Measurements from ENCODE around the gene LYL1. TPM values are rescaled to one million over a fixed set of nuclear protein-coding genes. Genes with fewer than 3 reads are reported as not detected.

LYL1 gene
- total and polyA plus RNA-seq, 2 donors (not counting 3 experiments of a cell fraction or from before 2014, with no cell fraction given): 74.4 to 87.3 TPM

- peak overlapping the region; percentile 28 for H3K9ac ChIP-seq (replicated peaks; ENCODE audit: extremely low read depth, insufficient read depth, low read length)
- peak overlapping the region; percentile 34 for H3K4me2 ChIP-seq (ENCODE audit: insufficient read depth, low read length)
- H3K9me3 ChIP-seq (replicated peaks; ENCODE audit: control insufficient read depth, insufficient read depth, low read length): no peaks in the 10 kb centered on the region
- BruUV-seq (replicated peaks): no TSS peak
- peaks cover 24% of the 10 kb centered on the region for H3K79me2 ChIP-seq (ENCODE audit: control insufficient read depth, insufficient read depth, low read length)
- no peaks in the 10 kb centered on the region for H3K27me3 ChIP-seq (ENCODE audit: control insufficient read depth in 2 of 2, insufficient read depth in 2 of 2, low read length in 2 of 2)
- H3K36me3 ChIP-seq (ENCODE audit: control insufficient read depth in 2 of 2, extremely low read depth in 1 of 2, insufficient read depth in 2 of 2, low read length in 2 of 2): peaks cover under 1 to 12% of the 10 kb centered on the region in 2 experiments
- FAIRE-seq (peak; percentile 63), DNase-seq (ENCODE audit: low read depth, low spot score) (no peak)
- POLR2A ChIA-PET: interaction anchor here (3.2 kb wide), 1 partner anchor 11 kb away, joined by 6 read pairs; no protein-coding TSS in a partner anchor
- TF ChIP-seq EZH2 (IDR thresholded peaks at IDR 0.05; ENCODE audit: borderline replicate concordance, low read depth, low read length, severe bottlenecking) (no peak), POLR2A (IDR thresholded peaks at IDR 0.05; ENCODE audit: low read depth, low read length) (no peak), POLR2AphosphoS5 (IDR thresholded peaks at IDR 0.05; ENCODE audit: insufficient read depth, low read depth, low read length) (no peak), JUN (IDR thresholded peaks at IDR 0.05; ENCODE audit: borderline replicate concordance, insufficient read depth, insufficient read length, low read depth) (no peak), GATA2 (IDR thresholded peaks at IDR 0.05; ENCODE audit: insufficient read depth, insufficient read length, low read depth, low read length) (no peak), MAX (IDR thresholded peaks at IDR 0.05; ENCODE audit: insufficient read depth, insufficient read length) (no peak), CTCF (IDR thresholded peaks at IDR 0.05; ENCODE audit: extremely low read depth in 1 of 2, insufficient read depth in 1 of 2, low read depth in 1 of 2, low read length in 2 of 2) (no peak), MYC (IDR thresholded peaks at IDR 0.05; ENCODE audit: low read depth, low read length) (no peak), FOS (IDR thresholded peaks at IDR 0.05; ENCODE audit: borderline replicate concordance, insufficient read depth, low read length) (no peak)
- H3K9me1 ChIP-seq (replicated peaks; ENCODE audit: control insufficient read depth, extremely low read depth, insufficient read depth, low read length): no peaks in the 10 kb centered on the region
- H3K27ac ChIP-seq (ENCODE audit: insufficient read depth, low read depth, low read length): peak overlapping the region; percentile 60
- no peak overlapping the region for H3K4me3 ChIP-seq (replicated peaks in 1 of 3; ENCODE audit: insufficient read depth in 1 of 3, low read depth in 1 of 3, low read length in 3 of 3)
- dilution Hi-C loops (cut with MboI; ENCODE audit: extremely low pct_ligation_motif_present, low sequenced_read_pairs): no loop called here
- H2AFZ ChIP-seq (ENCODE audit: low read depth, low read length): no peak overlapping the region
- no peaks in the 10 kb centered on the region for H4K20me1 ChIP-seq (replicated peaks; ENCODE audit: control insufficient read depth, extremely low read depth, insufficient read depth, low read length)
- CTCF ChIA-PET: interaction anchor here (0.8 to 3.6 kb wide), 9 partner anchors 9 to 140 kb away, joined by 3 to 24 read pairs (median 6); partner anchors contain the start of genes NACC1 and TRMT1
- intact Hi-C loops (cut with micrococcal nuclease): loop anchor here (5.0 kb wide), 2 partner anchors 142 to 902 kb away; partner anchors contain the start of gene RFX1
- peaks cover 34% of the 10 kb centered on the region for H3K4me1 ChIP-seq (ENCODE audit: control insufficient read depth, extremely low read depth, insufficient read depth, low read length)
These were observed 2.4 kb upstream of the LYL1 start for GRCh38 chr19:13104848-13105711.

Data from endothelial cell of umbilical vein (primary cell).